MM.1S (cell line): ENCODE measurements around the gene UBXN6.

Experiments used
- DNase-seq: peaks from one replicate; pipeline ENCODE4 v3.0.0-alpha.2; 2015
- H2AFZ ChIP-seq: fragments of 300-600 bp; sonication (generic); 2 replicates; pipeline ENCODE4 v1.6.0; 2016; ENCODE audit warnings: antibody characterized with exemption, low read length
- H3F3A ChIP-seq: fragments of 300-600 bp; sonication (generic); 2 replicates; pipeline ENCODE4 v1.6.1; 2016; ENCODE audit warnings: mild to moderate bottlenecking, antibody characterized with exemption, low read length, moderate library complexity, mixed read lengths; ENCODE audit not compliant: insufficient read depth
- H3K27ac ChIP-seq: fragments of 300-600 bp; sonication (generic); 2 replicates; pipeline ENCODE4 v1.5.1; 2016; ENCODE audit warnings: mild to moderate bottlenecking, low read length
- H3K27me3 ChIP-seq: fragments of 300-600 bp; sonication (generic); replicated peaks from 2 replicates; pipeline ENCODE4 v1.6.0; 2016; ENCODE audit warnings: low read length; ENCODE audit not compliant: insufficient read depth
- H3K36me3 ChIP-seq: fragments of 300-600 bp; sonication (generic); replicated peaks from 2 replicates; pipeline ENCODE4 v1.6.1; 2016; ENCODE audit warnings: mild to moderate bottlenecking, low read length, mixed read lengths; ENCODE audit not compliant: insufficient read depth
- H3K4me1 ChIP-seq: fragments of 300-600 bp; sonication (generic); 2 replicates; pipeline ENCODE4 v1.6.1; 2016; ENCODE audit warnings: low read length, mixed read lengths
- H3K4me2 ChIP-seq: fragments of 300-600 bp; sonication (generic); 2 replicates; pipeline ENCODE4 v1.6.0; 2016; ENCODE audit warnings: low read depth, low read length
- H3K4me3 ChIP-seq: fragments of 300-600 bp; sonication (generic); 2 replicates; pipeline ENCODE4 v1.5.1; 2016; ENCODE audit warnings: low read length, mixed read lengths
- H3K79me2 ChIP-seq: fragments of 300-600 bp; sonication (generic); 2 replicates; pipeline ENCODE4 v1.6.1; 2016; ENCODE audit warnings: mixed run types, low read length, mixed read lengths
- H3K9ac ChIP-seq: fragments of 300-600 bp; sonication (generic); 2 replicates; pipeline ENCODE4 v1.6.1; 2016; ENCODE audit warnings: low read length, mixed read lengths
- H3K9me2 ChIP-seq: fragments of 300-600 bp; sonication (generic); replicated peaks from 2 replicates; pipeline ENCODE4 v1.6.1; 2016; ENCODE audit warnings: mild to moderate bottlenecking, low read length, mixed read lengths; ENCODE audit not compliant: insufficient read depth
- H3K9me3 ChIP-seq: fragments of 300-600 bp; sonication (generic); replicated peaks from 2 replicates; pipeline ENCODE4 v1.6.1; 2016; ENCODE audit warnings: mild to moderate bottlenecking, low read length, mixed read lengths; ENCODE audit not compliant: insufficient read depth
- H4K20me1 ChIP-seq: fragments of 300-600 bp; sonication (generic); 2 replicates; pipeline ENCODE4 v1.6.1; 2016; ENCODE audit warnings: mild to moderate bottlenecking, low read length, moderate library complexity, mixed read lengths; ENCODE audit not compliant: insufficient read depth
- CTCF ChIP-seq: fragments of 300-600 bp; sonication (generic); IDR thresholded peaks from 2 replicates; pipeline ENCODE4 v1.5.1; 2016; ENCODE audit warnings: antibody characterized with exemption, low read length, mixed read lengths
- EZH2 ChIP-seq: fragments of 300-600 bp; sonication (generic); optimal IDR thresholded peaks from 2 replicates; pipeline ENCODE3; 2017; ENCODE audit warnings: low read depth, mild to moderate bottlenecking, antibody characterized with exemption, low read length, mixed read lengths
- EZH2phosphoT487 ChIP-seq: fragments of 300-600 bp; sonication (generic); IDR thresholded peaks from 2 replicates; pipeline ENCODE4 v1.6.1; 2018; ENCODE audit warnings: antibody characterized with exemption, low read length

UBXN6 gene

DNA sequence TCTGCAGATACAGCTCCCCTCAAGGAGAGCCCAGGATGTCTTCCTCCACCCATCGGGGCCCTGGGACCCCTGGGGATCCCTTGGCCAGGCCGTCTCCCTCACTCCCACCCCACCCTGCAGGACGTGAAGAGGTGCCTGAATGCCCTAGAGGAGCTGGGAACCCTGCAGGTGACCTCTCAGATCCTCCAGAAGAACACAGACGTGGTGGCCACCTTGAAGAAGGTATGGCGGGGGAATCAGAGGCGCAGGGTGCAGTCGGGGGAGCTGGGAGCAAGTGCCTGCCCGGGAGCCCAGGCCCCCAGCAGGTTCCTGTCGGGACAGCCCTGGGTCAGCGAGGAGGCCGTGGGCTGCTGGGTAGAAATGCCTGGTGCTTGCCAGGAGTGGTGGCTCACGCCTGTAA is 41.1 kb upstream of the UBXN6 start:
- no peaks in the 10 kb centered on the region for H3K9me3 ChIP-seq
- H3K4me3 ChIP-seq, result no peak overlapping the region
- H3K36me3 ChIP-seq, result no peaks in the 10 kb centered on the region
- H3K4me2 ChIP-seq, result no peak overlapping the region
- H3K9ac ChIP-seq, result no peak overlapping the region
- H3K27me3 ChIP-seq, result no peaks in the 10 kb centered on the region
- no peak overlapping the region for H3K27ac ChIP-seq
- H3K79me2 ChIP-seq, result no peaks in the 10 kb centered on the region
- TF ChIP-seq CTCF (no peak), EZH2 (no peak), EZH2phosphoT487 (no peak)
- no peak overlapping the region for H2AFZ ChIP-seq
- no peaks in the 10 kb centered on the region for H4K20me1 ChIP-seq
- no peak for DNase-seq
- H3K9me2 ChIP-seq, result no peaks in the 10 kb centered on the region
- H3K4me1 ChIP-seq, result no peaks in the 10 kb centered on the region
- no peaks in the 10 kb centered on the region for H3F3A ChIP-seq

DNA sequence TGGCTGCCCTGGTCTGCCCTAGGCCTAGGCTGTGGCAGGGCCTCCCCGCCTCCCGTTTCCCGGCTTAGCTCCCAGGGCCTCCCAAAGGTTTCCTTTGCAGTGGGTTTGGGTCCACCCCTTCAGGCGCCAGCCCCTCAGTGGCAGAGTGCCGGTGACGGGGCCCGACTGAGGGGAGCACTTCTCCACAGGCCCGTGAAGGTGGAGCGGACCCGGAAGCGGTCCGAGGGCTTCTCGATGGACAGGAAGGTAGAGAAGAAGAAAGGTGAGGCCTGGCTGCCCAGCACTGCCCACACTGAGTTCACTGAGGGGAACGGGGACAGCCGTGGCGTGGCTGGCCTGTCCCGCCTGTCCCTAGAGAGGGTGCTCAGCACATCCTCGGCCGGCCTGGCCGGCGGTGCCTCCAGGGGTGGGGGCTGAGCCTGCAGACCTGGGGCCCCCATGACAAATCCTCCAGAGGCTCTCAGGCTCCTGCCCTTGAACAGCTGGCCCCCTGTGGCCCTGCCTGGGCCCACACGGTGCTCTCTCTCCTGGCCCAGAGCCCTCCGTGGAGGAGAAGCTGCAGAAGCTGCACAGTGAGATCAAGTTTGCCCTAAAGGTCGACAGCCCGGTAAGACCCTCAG is 40.3 kb upstream of the UBXN6 start:
- H3K27ac ChIP-seq, result no peak overlapping the region
- DNase-seq, result no peak
- H3K9me2 ChIP-seq, result no peaks in the 10 kb centered on the region
- no peaks in the 10 kb centered on the region for H3K4me1 ChIP-seq
- TF ChIP-seq EZH2 (no peak), CTCF (no peak)
- no peaks in the 10 kb centered on the region for H3K27me3 ChIP-seq
- H3K4me3 ChIP-seq, result no peak overlapping the region
- H2AFZ ChIP-seq, result no peak overlapping the region
- H4K20me1 ChIP-seq, result no peaks in the 10 kb centered on the region
- no peak overlapping the region for H3K9ac ChIP-seq
- H3K9me3 ChIP-seq, result no peaks in the 10 kb centered on the region
- no peak overlapping the region for H3K4me2 ChIP-seq
- H3F3A ChIP-seq, result no peaks in the 10 kb centered on the region
- H3K79me2 ChIP-seq, result no peaks in the 10 kb centered on the region
- H3K36me3 ChIP-seq, result no peaks in the 10 kb centered on the region

GRCh38 chr19:4496304-4496703 is 38.7 kb upstream of the UBXN6 start:
- no peaks in the 10 kb centered on the region for H3K27me3 ChIP-seq
- no peak overlapping the region for H3K27ac ChIP-seq
- H3K4me3 ChIP-seq, result no peak overlapping the region
- no peaks in the 10 kb centered on the region for H3K36me3 ChIP-seq
- no peak for TF ChIP-seq EZH2
- no peak for TF ChIP-seq CTCF
- no peak for TF ChIP-seq EZH2phosphoT487
- H2AFZ ChIP-seq, result no peak overlapping the region
- H3F3A ChIP-seq, result no peaks in the 10 kb centered on the region
- H3K9me2 ChIP-seq, result no peaks in the 10 kb centered on the region
- no peak overlapping the region for H3K9ac ChIP-seq
- no peaks in the 10 kb centered on the region for H3K79me2 ChIP-seq
- H3K4me2 ChIP-seq, result no peak overlapping the region
- no peaks in the 10 kb centered on the region for H3K9me3 ChIP-seq
- H3K4me1 ChIP-seq, result no peaks in the 10 kb centered on the region
- H4K20me1 ChIP-seq, result no peaks in the 10 kb centered on the region
- DNase-seq, result no peak
